Measurements from ENCODE around the gene OR10H1. TPM values are rescaled to one million over a fixed set of nuclear protein-coding genes. Genes with fewer than 3 reads are reported as not detected.

OR10H1 gene
- polyA plus RNA-seq, 1 of the 3 experiments (the other 2 are of a cell fraction), result not detected

- Histone ChIP-seq H3K27ac (ENCODE audit: low read depth in 2 of 2, low read length in 1 of 2) (no peak overlapping the region), H3F3A (replicated peaks; ENCODE audit: insufficient read depth) (no peaks in the 10 kb centered on the region), H3K4me1 (ENCODE audit: control insufficient read depth in 1 of 2, insufficient read depth in 2 of 2, low read depth in 1 of 2, low read length in 1 of 2) (no peaks in the 10 kb centered on the region), H3K9me2 (no peaks in the 10 kb centered on the region), H4K20me1 (ENCODE audit: insufficient read depth) (no peaks in the 10 kb centered on the region), H3K27me3 (ENCODE audit: insufficient read depth) (peaks cover 53% of the 10 kb centered on the region), H3K9me3 (no peaks in the 10 kb centered on the region), H3K4me3 (ENCODE audit: low read depth in 2 of 2, low read length in 1 of 2) (no peak overlapping the region), H3K4me2 (no peak overlapping the region), H2AFZ (ENCODE audit: low read depth) (no peak overlapping the region), H3K36me3 (replicated peaks in 1 of 2; ENCODE audit: control insufficient read depth in 1 of 2, insufficient read depth in 2 of 2, low read length in 1 of 2) (no peaks in the 10 kb centered on the region), H3K79me2 (ENCODE audit: insufficient read depth) (no peaks in the 10 kb centered on the region), H3K9ac (no peak overlapping the region)
- 11% methylated on average over 1 of the region's 1 CpG for whole genome bisulfite sequencing (ENCODE audit: low lambda C conversion rate)
- CTCF ChIA-PET, result no interaction called here
- TF ChIP-seq POLR2AphosphoS5 (IDR thresholded peaks at IDR 0.05; ENCODE audit: low read depth, low read length), result no peak
- TF ChIP-seq TEAD4 (IDR thresholded peaks at IDR 0.05; ENCODE audit: borderline replicate concordance, insufficient read depth), result no peak
- no peak for TF ChIP-seq SIN3A (IDR thresholded peaks at IDR 0.05; ENCODE audit: borderline replicate concordance, low read depth, low read length)
- POLR2A ChIA-PET, result no interaction called here
- DNase-seq, result no peak
Observed at GRCh38 chr19:15825753-15826152, 10.3 kb upstream of the OR10H1 start.

- Histone ChIP-seq H3K4me1 (ENCODE audit: control insufficient read depth in 1 of 2, insufficient read depth in 2 of 2, low read depth in 1 of 2, low read length in 1 of 2) (no peaks in the 10 kb centered on the region), H2AFZ (ENCODE audit: low read depth) (no peak overlapping the region), H3K4me2 (no peak overlapping the region), H3K27ac (ENCODE audit: low read depth in 2 of 2, low read length in 1 of 2) (no peak overlapping the region), H3K79me2 (ENCODE audit: insufficient read depth) (no peaks in the 10 kb centered on the region), H4K20me1 (ENCODE audit: insufficient read depth) (no peaks in the 10 kb centered on the region), H3F3A (replicated peaks; ENCODE audit: insufficient read depth) (no peaks in the 10 kb centered on the region), H3K27me3 (ENCODE audit: insufficient read depth) (peaks cover 23% of the 10 kb centered on the region), H3K4me3 (ENCODE audit: low read depth in 2 of 2, low read length in 1 of 2) (no peak overlapping the region), H3K9me3 (no peaks in the 10 kb centered on the region), H3K36me3 (replicated peaks in 1 of 2; ENCODE audit: control insufficient read depth in 1 of 2, insufficient read depth in 2 of 2, low read length in 1 of 2) (no peaks in the 10 kb centered on the region), H3K9me2 (no peaks in the 10 kb centered on the region), H3K9ac (no peak overlapping the region)
- no peak for TF ChIP-seq RCOR1 (IDR thresholded peaks at IDR 0.05; ENCODE audit: low read length)
- POLR2A ChIA-PET, result no interaction called here
- CTCF ChIA-PET, result no interaction called here
- WGBS (ENCODE audit: low lambda C conversion rate), result 0% methylated on average over 6 of the region's 8 CpGs
- DNase-seq, result no peak
Observed at GRCh38 chr19:15820646-15821045, 5.2 kb upstream of the OR10H1 start.

- ChIA-PET CTCF (no interaction called here), POLR2A (no interaction called here)
- Histone ChIP-seq H3K4me2 (no peak overlapping the region), H2AFZ (ENCODE audit: low read depth) (no peak overlapping the region), H3K79me2 (ENCODE audit: insufficient read depth) (no peaks in the 10 kb centered on the region), H3K36me3 (replicated peaks in 1 of 2; ENCODE audit: control insufficient read depth in 1 of 2, insufficient read depth in 2 of 2, low read length in 1 of 2) (no peaks in the 10 kb centered on the region), H3K9ac (no peak overlapping the region), H3K27me3 (ENCODE audit: insufficient read depth) (peaks cover 31% of the 10 kb centered on the region), H3K27ac (ENCODE audit: low read depth in 2 of 2, low read length in 1 of 2) (no peak overlapping the region), H4K20me1 (ENCODE audit: insufficient read depth) (no peaks in the 10 kb centered on the region), H3K4me3 (ENCODE audit: low read depth in 2 of 2, low read length in 1 of 2) (no peak overlapping the region), H3K4me1 (ENCODE audit: control insufficient read depth in 1 of 2, insufficient read depth in 2 of 2, low read depth in 1 of 2, low read length in 1 of 2) (no peaks in the 10 kb centered on the region), H3K9me2 (no peaks in the 10 kb centered on the region), H3F3A (replicated peaks; ENCODE audit: insufficient read depth) (no peaks in the 10 kb centered on the region), H3K9me3 (no peaks in the 10 kb centered on the region)
- no peak for DNase-seq
- 5% methylated on average over 2 of the region's 7 CpGs for WGBS (ENCODE audit: low lambda C conversion rate)
- TF ChIP-seq MAX (IDR thresholded peaks at IDR 0.05; ENCODE audit: low read depth) (no peak), JUND (IDR thresholded peaks at IDR 0.05) (no peak), USF1 (IDR thresholded peaks at IDR 0.05; ENCODE audit: borderline replicate concordance, low read depth) (no peak), CHD2 (IDR thresholded peaks at IDR 0.05; ENCODE audit: low read length, partially characterized antibody) (no peak), FOSL2 (IDR thresholded peaks at IDR 0.05; ENCODE audit: borderline replicate concordance, low read depth) (no peak), YY1 (IDR thresholded peaks at IDR 0.05; ENCODE audit: low read depth) (no peak), CTCF (IDR thresholded peaks at IDR 0.05) (no peak), ELF1 (IDR thresholded peaks at IDR 0.05) (no peak), NFIC (IDR thresholded peaks at IDR 0.05; ENCODE audit: borderline replicate concordance) (no peak), RXRA (IDR thresholded peaks at IDR 0.05; ENCODE audit: borderline replicate concordance, low read depth) (no peak), MEF2A (IDR thresholded peaks at IDR 0.05; ENCODE audit: borderline replicate concordance, low read depth) (no peak), MXI1 (IDR thresholded peaks at IDR 0.05; ENCODE audit: low read depth, low read length) (no peak), TAF1 (IDR thresholded peaks at IDR 0.05; ENCODE audit: borderline replicate concordance, low read depth, low read length) (no peak), FOXJ3 (CRISPR knock-in tag; IDR thresholded peaks at IDR 0.05) (no peak), GATA2 (CRISPR knock-in tag; IDR thresholded peaks at IDR 0.05) (no peak), FOXM1 (IDR thresholded peaks at IDR 0.05; ENCODE audit: low read depth) (no peak), SIN3A (IDR thresholded peaks at IDR 0.05; ENCODE audit: borderline replicate concordance, low read depth, low read length) (no peak), TEAD4 (IDR thresholded peaks at IDR 0.05; ENCODE audit: borderline replicate concordance, insufficient read depth) (no peak)
Observed at GRCh38 chr19:15813916-15814315, 1.5 kb downstream of the OR10H1 start.

Measured in SK-N-SH (cell line).